ENCODE data around the gene SPATA13.
"Not testable (repeated sequence)": the region's sequence is repeated elsewhere in the genome, so short reads cannot be mapped to it uniquely, and the experiment has no call there.

The SPATA13 gene

GRCh38 chr13:24199016-24199415 lies 38.5 kb downstream of the SPATA13 start:
- Histone ChIP-seq H4K20me1 (ENCODE audit: insufficient read depth) (no peaks in the 10 kb centered on the region), H2AFZ (ENCODE audit: low read depth) (no peak overlapping the region), H3K27ac (no peak overlapping the region), H3K9ac (no peak overlapping the region), H3K4me3 (IDR thresholded peaks at IDR 0.05; ENCODE audit: insufficient read depth, low read depth, low read length) (no peak overlapping the region), H3K4me1 (ENCODE audit: low read depth, poor library complexity, severe bottlenecking) (peaks cover 4% of the 10 kb centered on the region), H3K79me2 (ENCODE audit: insufficient read depth, low read depth) (no peaks in the 10 kb centered on the region), H3K4me2 (no peak overlapping the region), H3K36me3 (ENCODE audit: insufficient read depth) (no peaks in the 10 kb centered on the region), H3K27me3 (ENCODE audit: insufficient read depth, low read depth) (no peaks in the 10 kb centered on the region)
- TF ChIP-seq CTCF (conservative IDR thresholded peaks at IDR 0.05; ENCODE audit: low read depth, low read length): no peak

GRCh38 chr13:24202215-24202614 lies 41.7 kb downstream of the SPATA13 start:
- no peak overlapping the region for H3K4me3 ChIP-seq (IDR thresholded peaks at IDR 0.05; ENCODE audit: insufficient read depth, low read depth, low read length)
- no peak overlapping the region for H3K4me2 ChIP-seq
- H3K9ac ChIP-seq: no peak overlapping the region
- H3K36me3 ChIP-seq (ENCODE audit: insufficient read depth): no peaks in the 10 kb centered on the region
- H3K79me2 ChIP-seq (ENCODE audit: insufficient read depth, low read depth): no peaks in the 10 kb centered on the region
- no peaks in the 10 kb centered on the region for H3K27me3 ChIP-seq (ENCODE audit: insufficient read depth, low read depth)
- no peak overlapping the region for H3K27ac ChIP-seq
- no peaks in the 10 kb centered on the region for H4K20me1 ChIP-seq (ENCODE audit: insufficient read depth)
- H3K4me1 ChIP-seq (ENCODE audit: low read depth, poor library complexity, severe bottlenecking): peaks cover 4% of the 10 kb centered on the region
- TF ChIP-seq CTCF (conservative IDR thresholded peaks at IDR 0.05; ENCODE audit: low read depth, low read length): no peak
- no peak overlapping the region for H2AFZ ChIP-seq (ENCODE audit: low read depth)

GRCh38 chr13:24203273-24203672 lies 42.8 kb downstream of the SPATA13 start:
- Histone ChIP-seq H3K27me3 (ENCODE audit: insufficient read depth, low read depth) (no peaks in the 10 kb centered on the region), H3K79me2 (ENCODE audit: insufficient read depth, low read depth) (no peaks in the 10 kb centered on the region), H3K36me3 (ENCODE audit: insufficient read depth) (no peaks in the 10 kb centered on the region), H3K4me3 (IDR thresholded peaks at IDR 0.05; ENCODE audit: insufficient read depth, low read depth, low read length) (no peak overlapping the region), H3K4me2 (no peak overlapping the region), H3K4me1 (ENCODE audit: low read depth, poor library complexity, severe bottlenecking) (peaks cover 4% of the 10 kb centered on the region), H4K20me1 (ENCODE audit: insufficient read depth) (no peaks in the 10 kb centered on the region), H2AFZ (ENCODE audit: low read depth) (no peak overlapping the region), H3K9ac (no peak overlapping the region), H3K27ac (no peak overlapping the region)
- no peak for TF ChIP-seq CTCF (conservative IDR thresholded peaks at IDR 0.05; ENCODE audit: low read depth, low read length)

- TF ChIP-seq CTCF (conservative IDR thresholded peaks at IDR 0.05; ENCODE audit: low read depth, low read length): no peak
- Histone ChIP-seq H4K20me1 (ENCODE audit: insufficient read depth) (no peaks in the 10 kb centered on the region), H3K4me1 (ENCODE audit: low read depth, poor library complexity, severe bottlenecking) (no peaks in the 10 kb centered on the region), H3K79me2 (ENCODE audit: insufficient read depth, low read depth) (no peaks in the 10 kb centered on the region), H3K27me3 (ENCODE audit: insufficient read depth, low read depth) (no peaks in the 10 kb centered on the region), H3K9ac (no peak overlapping the region), H2AFZ (ENCODE audit: low read depth) (no peak overlapping the region), H3K4me2 (no peak overlapping the region), H3K27ac (no peak overlapping the region), H3K36me3 (ENCODE audit: insufficient read depth) (no peaks in the 10 kb centered on the region), H3K4me3 (IDR thresholded peaks at IDR 0.05; ENCODE audit: insufficient read depth, low read depth, low read length) (no peak overlapping the region)
These were observed 43.3 kb downstream of the SPATA13 start for GRCh38 chr13:24203811-24204210.

GRCh38 chr13:24205076-24205475 lies 44.6 kb downstream of the SPATA13 start:
- not testable (repeated sequence) for H3K4me3 ChIP-seq (IDR thresholded peaks at IDR 0.05; ENCODE audit: insufficient read depth, low read depth, low read length); H3K4me1 ChIP-seq (ENCODE audit: low read depth, poor library complexity, severe bottlenecking); H2AFZ ChIP-seq (ENCODE audit: low read depth); H3K36me3 ChIP-seq (ENCODE audit: insufficient read depth); H4K20me1 ChIP-seq (ENCODE audit: insufficient read depth); H3K9ac ChIP-seq; H3K27me3 ChIP-seq (ENCODE audit: insufficient read depth, low read depth); H3K4me2 ChIP-seq; H3K27ac ChIP-seq; H3K79me2 ChIP-seq (ENCODE audit: insufficient read depth, low read depth)

Measured in KMS-11 (cell line).